ENCODE results near the gene C3orf22. TPM values are rescaled to one million over a fixed set of nuclear protein-coding genes. Genes with fewer than 3 reads are reported as not detected.
A peak's percentile ranks its signal among the peaks of the same experiment; 100 is the strongest.

C3orf22 gene
- total RNA-seq, 1 donor = not detected

DNA sequence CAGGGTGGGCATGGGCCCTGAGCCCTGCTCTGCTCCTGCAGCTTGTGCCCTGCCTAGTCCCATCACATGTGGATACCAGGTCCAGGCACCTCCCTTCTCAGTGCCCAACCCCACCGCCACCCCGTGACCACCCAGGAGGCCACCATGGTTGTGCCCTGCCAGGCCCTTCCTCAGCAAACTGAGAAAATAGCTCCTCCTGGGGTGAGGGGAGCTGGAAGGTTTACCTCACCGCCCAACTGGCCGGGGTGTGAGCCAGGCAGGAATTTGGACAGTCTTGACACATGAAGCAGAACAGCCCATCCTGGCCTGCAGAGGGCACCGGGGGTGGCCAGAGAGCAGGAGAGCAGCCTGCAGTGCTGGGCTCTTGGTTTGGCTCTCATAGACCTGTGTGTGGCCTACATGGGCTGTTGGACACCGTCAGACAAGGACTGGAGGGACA, 11.4 kb upstream of the C3orf22 start:
- H3K4me3 ChIP-seq (ENCODE audit: low read depth, low read length) = no peak overlapping the region
- TF ChIP-seq, protein P1, sequence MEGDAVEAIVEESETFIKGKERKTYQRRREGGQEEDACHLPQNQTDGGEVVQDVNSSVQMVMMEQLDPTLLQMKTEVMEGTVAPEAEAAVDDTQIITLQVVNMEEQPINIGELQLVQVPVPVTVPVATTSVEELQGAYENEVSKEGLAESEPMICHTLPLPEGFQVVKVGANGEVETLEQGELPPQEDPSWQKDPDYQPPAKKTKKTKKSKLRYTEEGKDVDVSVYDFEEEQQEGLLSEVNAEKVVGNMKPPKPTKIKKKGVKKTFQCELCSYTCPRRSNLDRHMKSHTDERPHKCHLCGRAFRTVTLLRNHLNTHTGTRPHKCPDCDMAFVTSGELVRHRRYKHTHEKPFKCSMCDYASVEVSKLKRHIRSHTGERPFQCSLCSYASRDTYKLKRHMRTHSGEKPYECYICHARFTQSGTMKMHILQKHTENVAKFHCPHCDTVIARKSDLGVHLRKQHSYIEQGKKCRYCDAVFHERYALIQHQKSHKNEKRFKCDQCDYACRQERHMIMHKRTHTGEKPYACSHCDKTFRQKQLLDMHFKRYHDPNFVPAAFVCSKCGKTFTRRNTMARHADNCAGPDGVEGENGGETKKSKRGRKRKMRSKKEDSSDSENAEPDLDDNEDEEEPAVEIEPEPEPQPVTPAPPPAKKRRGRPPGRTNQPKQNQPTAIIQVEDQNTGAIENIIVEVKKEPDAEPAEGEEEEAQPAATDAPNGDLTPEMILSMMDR (IDR thresholded peaks at IDR 0.05; ENCODE audit: insufficient read depth, low read depth, low read length) = no peak
- no peak for DNase-seq (ENCODE audit: low read depth)

DNA sequence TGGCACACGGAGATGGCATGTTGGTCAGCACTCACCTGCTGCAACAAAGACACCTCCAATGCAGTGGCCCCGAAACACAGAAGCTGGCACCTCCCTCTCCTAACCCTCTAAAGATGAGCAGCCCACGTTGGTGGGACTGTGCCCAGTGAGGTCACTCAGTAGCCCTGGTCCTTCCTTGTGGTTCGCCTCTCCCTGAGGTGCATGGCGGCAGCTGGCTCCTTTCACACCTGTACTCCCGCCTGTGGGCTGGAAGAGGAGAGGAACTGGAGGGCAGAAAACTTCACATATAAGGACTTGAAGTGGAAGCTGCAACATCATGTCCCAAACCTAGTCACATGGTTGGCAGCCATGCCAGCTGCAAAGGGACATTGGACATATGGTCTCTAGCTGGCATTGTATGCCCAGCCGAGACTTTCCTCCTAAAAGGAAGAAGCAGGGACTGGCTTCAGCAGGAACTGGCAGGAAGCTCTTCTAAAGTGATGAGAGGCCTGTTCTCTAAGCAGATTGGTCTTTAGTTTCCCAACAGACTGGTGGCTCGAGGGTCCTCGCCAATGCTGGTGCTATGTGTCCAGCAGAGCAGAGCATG, 10.8 kb upstream of the C3orf22 start:
- TF ChIP-seq, protein P1 (IDR thresholded peaks at IDR 0.05; ENCODE audit: insufficient read depth, low read depth, low read length) = no peak
- no peak for DNase-seq (ENCODE audit: low read depth)
- H3K4me3 ChIP-seq (ENCODE audit: low read depth, low read length) = no peak overlapping the region

- DNase-seq (ENCODE audit: low read depth) = no peak
- TF ChIP-seq, protein P1 (IDR thresholded peaks at IDR 0.05; ENCODE audit: insufficient read depth, low read depth, low read length) = no peak
Observed at GRCh38 chr3:126568776-126569342, 10.1 kb upstream of the C3orf22 start.

DNA sequence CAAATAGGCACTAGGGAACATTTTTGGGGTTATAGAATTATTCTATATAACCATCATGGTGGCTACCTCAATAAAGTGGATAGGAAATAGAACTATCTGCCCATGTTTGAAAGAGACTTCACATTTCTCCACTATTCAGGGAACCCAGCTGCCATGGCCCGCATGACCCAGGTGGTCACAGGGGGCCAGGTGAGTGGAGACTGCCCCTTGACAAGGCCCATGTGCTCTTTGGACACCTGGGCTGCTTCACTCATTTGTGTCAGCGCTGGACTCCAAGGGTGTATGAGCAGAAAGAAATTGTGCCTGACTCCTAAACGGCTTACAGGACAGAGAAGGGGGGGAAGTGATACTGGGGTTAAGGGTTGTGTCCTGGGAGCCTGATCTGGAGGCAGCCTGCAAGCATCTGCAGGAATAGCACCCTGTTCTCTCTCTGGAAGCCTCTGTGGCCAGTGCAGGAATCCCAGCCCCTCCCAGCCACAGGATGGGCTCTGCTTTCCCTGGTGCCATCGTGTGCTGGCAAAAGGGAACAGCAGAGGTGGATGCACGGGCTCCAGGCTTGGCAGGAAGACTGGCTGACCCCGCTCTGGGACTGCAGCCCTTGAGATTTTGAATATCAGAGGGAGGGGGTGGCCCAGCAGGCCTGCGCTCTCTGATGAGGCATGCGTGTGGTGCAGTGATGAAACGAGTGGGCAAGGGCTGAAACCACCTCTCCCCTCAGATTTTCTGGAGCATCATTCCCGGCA, 9.1 kb upstream of the C3orf22 start:
- no peak for DNase-seq (ENCODE audit: low read depth)
- no peak overlapping the region for H3K4me3 ChIP-seq (ENCODE audit: low read depth, low read length)
- TF ChIP-seq, protein P1 (IDR thresholded peaks at IDR 0.05; ENCODE audit: insufficient read depth, low read depth, low read length) = peak; percentile 3

More at GRCh38 chr3:126568776-126569342, 10.1 kb upstream of the C3orf22 start:
- no peak overlapping the region for H3K4me3 ChIP-seq (ENCODE audit: low read depth, low read length)

DNA sequence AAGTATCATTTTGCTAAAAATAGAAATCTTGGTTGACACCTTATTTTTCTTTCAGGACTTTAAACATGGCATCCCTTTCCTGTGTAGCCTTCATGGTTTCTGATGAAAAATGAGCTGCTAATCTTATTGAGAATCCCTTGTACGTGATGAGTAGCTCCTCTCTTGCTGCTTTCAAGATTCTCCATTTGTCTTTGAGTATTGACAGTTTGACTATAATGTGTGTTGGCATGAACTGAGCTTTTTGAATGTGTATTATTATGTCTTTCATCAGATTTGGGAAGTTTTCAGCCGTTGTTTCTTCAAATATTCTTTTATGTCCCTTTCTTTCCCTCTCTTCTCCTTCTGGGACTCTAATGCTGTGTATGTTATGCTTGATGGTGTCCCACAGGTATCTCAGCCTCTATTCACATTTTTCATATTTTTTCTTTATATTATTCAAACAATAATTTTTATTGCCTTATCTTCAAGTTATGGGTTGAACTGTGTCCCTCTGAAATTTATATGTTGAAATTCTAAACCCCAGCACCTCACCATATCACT, 4.1 kb upstream of the C3orf22 start:
- no peak overlapping the region for H3K4me3 ChIP-seq (ENCODE audit: low read depth, low read length)
- no peak for DNase-seq (ENCODE audit: low read depth)
- TF ChIP-seq, protein P1 (IDR thresholded peaks at IDR 0.05; ENCODE audit: insufficient read depth, low read depth, low read length) = no peak

DNA sequence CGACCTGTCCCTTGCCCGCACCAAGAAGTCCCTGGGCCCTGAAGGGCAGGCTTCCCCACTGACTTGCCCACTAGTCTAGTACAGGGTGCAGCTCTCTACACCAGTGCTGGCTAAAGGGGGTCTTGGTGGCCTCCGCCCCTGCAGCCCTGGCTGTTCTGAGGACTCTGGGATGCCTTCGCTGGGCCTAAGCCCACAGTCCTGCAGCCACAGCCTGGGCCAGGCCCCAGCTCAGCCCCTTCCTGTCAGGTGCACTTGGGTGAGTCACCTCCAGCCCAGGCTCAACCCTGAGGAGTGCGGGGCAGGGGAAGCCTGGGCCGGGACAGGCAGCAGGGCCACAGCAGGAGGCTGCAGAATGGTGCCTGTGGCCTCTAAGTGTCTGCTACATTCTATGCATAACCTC, 971 bp downstream of the C3orf22 start:
- H3K4me3 ChIP-seq (ENCODE audit: low read depth, low read length) = no peak overlapping the region
- TF ChIP-seq, protein P1 (IDR thresholded peaks at IDR 0.05; ENCODE audit: insufficient read depth, low read depth, low read length) = no peak
- no peak for DNase-seq (ENCODE audit: low read depth)
